ENCODE measurements around the gene MCTP2. TPM values are rescaled to one million over a fixed set of nuclear protein-coding genes. Genes with fewer than 3 reads are reported as not detected.

The MCTP2 gene
- total and polyA plus RNA-seq, 2 of the 13 experiments (the other 11 are each of a cell fraction or from before 2014, with no cell fraction given): 5.1 to 8.6 TPM

DNA sequence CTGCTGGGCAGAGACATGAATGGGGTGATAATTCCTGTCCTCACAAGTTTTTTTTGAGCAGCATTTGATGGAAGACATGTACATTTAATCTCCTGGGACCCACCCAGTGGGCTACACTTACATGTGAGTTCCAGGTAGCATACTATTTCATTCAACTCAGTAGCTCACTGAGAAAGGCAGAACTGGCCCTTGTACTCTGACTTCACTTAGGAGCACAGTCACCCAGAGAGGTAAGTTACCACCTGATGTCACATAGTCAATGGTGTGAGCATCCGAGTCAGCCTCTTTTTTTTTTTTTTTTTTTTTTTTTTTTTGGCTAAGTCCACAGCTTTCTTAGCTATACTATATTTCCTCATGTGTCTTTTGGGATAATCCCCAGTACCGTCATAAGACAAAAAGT is 32.7 kb upstream of the MCTP2 start (continued):
- no peak for TF ChIP-seq ZHX2 (IDR thresholded peaks at IDR 0.05; ENCODE audit: low read depth)
- TF ChIP-seq ZHX2 (CRISPR knock-in tag; IDR thresholded peaks at IDR 0.05; ENCODE audit: borderline replicate concordance): no peak
- no peak for TF ChIP-seq GABPA (IDR thresholded peaks at IDR 0.05; ENCODE audit: low read depth, low read length)
- TF ChIP-seq GABPA (CRISPR knock-in tag; IDR thresholded peaks at IDR 0.05; ENCODE audit: low read depth): no peak
- TF ChIP-seq, protein P1, sequence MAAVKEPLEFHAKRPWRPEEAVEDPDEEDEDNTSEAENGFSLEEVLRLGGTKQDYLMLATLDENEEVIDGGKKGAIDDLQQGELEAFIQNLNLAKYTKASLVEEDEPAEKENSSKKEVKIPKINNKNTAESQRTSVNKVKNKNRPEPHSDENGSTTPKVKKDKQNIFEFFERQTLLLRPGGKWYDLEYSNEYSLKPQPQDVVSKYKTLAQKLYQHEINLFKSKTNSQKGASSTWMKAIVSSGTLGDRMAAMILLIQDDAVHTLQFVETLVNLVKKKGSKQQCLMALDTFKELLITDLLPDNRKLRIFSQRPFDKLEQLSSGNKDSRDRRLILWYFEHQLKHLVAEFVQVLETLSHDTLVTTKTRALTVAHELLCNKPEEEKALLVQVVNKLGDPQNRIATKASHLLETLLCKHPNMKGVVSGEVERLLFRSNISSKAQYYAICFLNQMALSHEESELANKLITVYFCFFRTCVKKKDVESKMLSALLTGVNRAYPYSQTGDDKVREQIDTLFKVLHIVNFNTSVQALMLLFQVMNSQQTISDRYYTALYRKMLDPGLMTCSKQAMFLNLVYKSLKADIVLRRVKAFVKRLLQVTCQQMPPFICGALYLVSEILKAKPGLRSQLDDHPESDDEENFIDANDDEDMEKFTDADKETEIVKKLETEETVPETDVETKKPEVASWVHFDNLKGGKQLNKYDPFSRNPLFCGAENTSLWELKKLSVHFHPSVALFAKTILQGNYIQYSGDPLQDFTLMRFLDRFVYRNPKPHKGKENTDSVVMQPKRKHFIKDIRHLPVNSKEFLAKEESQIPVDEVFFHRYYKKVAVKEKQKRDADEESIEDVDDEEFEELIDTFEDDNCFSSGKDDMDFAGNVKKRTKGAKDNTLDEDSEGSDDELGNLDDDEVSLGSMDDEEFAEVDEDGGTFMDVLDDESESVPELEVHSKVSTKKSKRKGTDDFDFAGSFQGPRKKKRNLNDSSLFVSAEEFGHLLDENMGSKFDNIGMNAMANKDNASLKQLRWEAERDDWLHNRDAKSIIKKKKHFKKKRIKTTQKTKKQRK (IDR thresholded peaks at IDR 0.05; ENCODE audit: low read length): no peak
- no peak for TF ChIP-seq MYC (CRISPR knock-in tag; IDR thresholded peaks at IDR 0.05; ENCODE audit: borderline replicate concordance)
- no peak for TF ChIP-seq FOXA1 (IDR thresholded peaks at IDR 0.05)
- TF ChIP-seq FOXA1 (CRISPR knock-in tag; IDR thresholded peaks at IDR 0.05): no peak
- TF ChIP-seq GTF2F1 (IDR thresholded peaks at IDR 0.05; ENCODE audit: low read length): no peak
- TF ChIP-seq ZNF354B (CRISPR knock-in tag; IDR thresholded peaks at IDR 0.05): no peak
- TF ChIP-seq ZNF446 (CRISPR knock-in tag; IDR thresholded peaks at IDR 0.05): no peak
- no peak for TF ChIP-seq YY1 (IDR thresholded peaks at IDR 0.05; ENCODE audit: insufficient read depth, insufficient replicate concordance, low read depth, low read length)
- TF ChIP-seq ZSCAN9 (CRISPR knock-in tag; IDR thresholded peaks at IDR 0.05; ENCODE audit: borderline replicate concordance): no peak
- TF ChIP-seq DR1 (CRISPR knock-in tag; IDR thresholded peaks at IDR 0.05): no peak
- TF ChIP-seq HNF4G (IDR thresholded peaks at IDR 0.05; ENCODE audit: borderline replicate concordance, low read depth, low read length): no peak
- no peak for TF ChIP-seq HNF4G (CRISPR knock-in tag; IDR thresholded peaks at IDR 0.05; ENCODE audit: borderline replicate concordance, low read depth)
- no peak for TF ChIP-seq ZNF275 (CRISPR knock-in tag; IDR thresholded peaks at IDR 0.05; ENCODE audit: borderline replicate concordance)
- no peak for TF ChIP-seq ELF1 (CRISPR knock-in tag; IDR thresholded peaks at IDR 0.05)

All from HepG2 (cell line).